Body of pancreas (tissue), 4 donors: Measurements from ENCODE around the gene NSUN6. TPM values are rescaled to one million over a fixed set of nuclear protein-coding genes. Genes with fewer than 3 reads are reported as not detected.
"Not testable (repeated sequence)": the region's sequence is repeated elsewhere in the genome, so short reads cannot be mapped to it uniquely, and the experiment has no call there.

Experiments
- ATAC-seq: fragments of 150-250 bp; one replicate; pipeline ENCODE4 v1.9.1; 2016
- DNase-seq, 4 donors: peaks; one replicate each; pipeline ENCODE4 v3.0.0-alpha.2; 2019
- H3K27ac ChIP-seq, 4 donors: fragments of 200-600 bp; sonication (generic); 1 replicate in 3 of 4; 2 replicates in 1 of 4; pipeline versions ENCODE4 v1.5.1 to v1.6.1; 2016 to 2019; ENCODE audit warnings: mild to moderate bottlenecking in 1 of 4, mixed read lengths in 1 of 4, moderate library complexity in 1 of 4
- H3K27me3 ChIP-seq, 2 donors: fragments of 200-600 bp; sonication (generic); one replicate each; pipeline ENCODE4 v1.6.0; 2016; ENCODE audit warnings: mild to moderate bottlenecking in 1 of 2
- H3K36me3 ChIP-seq, 2 donors: fragments of 200-600 bp; sonication (generic); replicated peaks in 1 of 2; 2 replicates each; pipeline ENCODE4 v1.5.1; 2016; ENCODE audit warnings: low read depth in 2 of 2; ENCODE audit not compliant: insufficient read depth in 1 of 2
- H3K4me1 ChIP-seq: fragments of 200-600 bp; sonication (generic); one replicate; pipeline ENCODE4 v1.6.0; 2016
- H3K4me3 ChIP-seq, 2 donors: fragments of 200-600 bp; sonication (generic); 1 replicate in 1 of 2; 2 replicates in 1 of 2; pipeline ENCODE4 v1.5.1; 2016 to 2019
- H3K9me3 ChIP-seq, 3 donors: fragments of 200-600 bp; sonication (generic); 1 replicate in 2 of 3; 2 replicates in 1 of 3; pipeline ENCODE4 v1.5.1; 2016
- CTCF ChIP-seq, 7 experiments: fragments of 450-650 bp in 4 of 7; fragments of 200-600 bp in 3 of 7; sonication (generic) in 3 of 7; IDR thresholded peaks; one replicate each; pipeline ENCODE4 v1.5.1; 2016 to 2019; ENCODE audit warnings: antibody characterized with exemption in 7 of 7
- POLR2A ChIP-seq, 3 donors: fragments of 450-650 bp; IDR thresholded peaks; one replicate each; pipeline ENCODE4 v1.6.1; 2016; ENCODE audit warnings: antibody characterized with exemption in 3 of 3, mild to moderate bottlenecking in 2 of 3
- WGBS, 2 donors: methylation state at CpG; one replicate each; pipeline ENCODE4 v1.1.5; 2017; 5-methylcytosine and 5-hydroxymethylcytosine counted together
- intact Hi-C: fragments of 100-400 bp; cut with DNase I; formaldehyde crosslinking; loops from one replicate; pipeline ENCODE4 v1.15.1; 2023
- total RNA-seq, 2 donors: library from RNA; depleted of rRNA; stranded (reverse); fragments of >200 nt; gene quantifications; one replicate each; pipeline ENCODE4 v1.1.0, GENCODE V29; 2016

NSUN6 gene
- total RNA-seq, 2 donors from 2014 or later = 19.5 to 21.4 TPM

- H3K9me3 ChIP-seq = no peaks in the 10 kb centered on the region
- no peak overlapping the region for H3K4me3 ChIP-seq
- H3K27me3 ChIP-seq = no peaks in the 10 kb centered on the region
- WGBS, 2 donors = 94 to 95% methylated on average over 2 of the region's 2 CpGs
- peaks cover 0 to 2% of the 10 kb centered on the region in 2 donors for H3K36me3 ChIP-seq
- no peak for ATAC-seq
- H3K27ac ChIP-seq = no peak overlapping the region
- no peak for TF ChIP-seq POLR2A (IDR thresholded peaks at IDR 0.05)
- no peak for TF ChIP-seq CTCF (IDR thresholded peaks at IDR 0.05)
- H3K4me1 ChIP-seq = peaks cover 5% of the 10 kb centered on the region
- DNase-seq = no peak
- intact Hi-C loops = no loop called here
Measured at GRCh38 chr10:18647151-18647550, 4.2 kb downstream of the NSUN6 start.

DNA sequence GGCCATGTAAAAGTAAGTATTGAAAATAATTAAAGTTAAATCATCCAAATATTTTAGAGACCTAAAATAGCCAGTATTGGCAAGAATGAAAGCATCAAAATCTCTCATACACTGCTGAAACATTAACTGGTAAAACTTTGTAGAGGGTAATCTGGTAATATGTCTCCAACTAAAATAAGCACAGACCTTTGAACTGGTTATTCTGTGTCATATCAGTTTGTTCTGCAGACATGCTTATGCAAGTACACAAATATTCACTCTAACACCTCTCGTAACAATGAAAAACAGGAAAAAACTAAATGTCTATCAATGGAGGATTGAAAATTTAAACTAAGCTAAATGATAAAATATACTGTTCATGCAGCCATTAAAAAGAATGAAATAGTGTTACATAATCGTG lies 11.7 kb downstream of the NSUN6 start:
- 33 to 36% methylated on average over 2 of the region's 2 CpGs for WGBS, 2 donors
- H3K4me1 ChIP-seq = peaks cover 49% of the 10 kb centered on the region
- H3K27me3 ChIP-seq, intact Hi-C loops, DNase-seq, H3K9me3 ChIP-seq, H3K4me3 ChIP-seq, H3K36me3 ChIP-seq: not testable (repeated sequence)
- H3K27ac ChIP-seq = peak overlapping the region in 3 of 4 donors; percentile 17 to 71 (median 58)
- ATAC-seq = peak; percentile 64

GRCh38 chr10:18637400-18637799 lies 14.0 kb downstream of the NSUN6 start:
- Histone ChIP-seq H3K4me1 (peaks cover 49% of the 10 kb centered on the region), H3K27ac (peak overlapping the region in 3 of 4 donors; percentile 63 to 71 (median 67))
- WGBS, 2 donors = 28 to 58% methylated on average over 1 of the region's 1 CpG
- H3K9me3 ChIP-seq, H3K36me3 ChIP-seq, DNase-seq, intact Hi-C loops, H3K4me3 ChIP-seq, H3K27me3 ChIP-seq: not testable (repeated sequence)
- ATAC-seq = peak; percentile 61

- intact Hi-C loops = no loop called here
- Histone ChIP-seq H3K27ac (peak overlapping the region in 2 of 4 donors; percentile 63 to 71), H3K27me3 (no peaks in the 10 kb centered on the region), H3K36me3 (no peaks in the 10 kb centered on the region), H3K9me3 (no peaks in the 10 kb centered on the region), H3K4me1 (peaks cover 49% of the 10 kb centered on the region), H3K4me3 (no peak overlapping the region)
- WGBS, 2 donors = 40 to 42% methylated on average over 4 of the region's 4 CpGs
- TF ChIP-seq CTCF (IDR thresholded peaks at IDR 0.05) (no peak), POLR2A (IDR thresholded peaks at IDR 0.05) (no peak)
- DNase-seq (peak; percentile 41 to 76 (median 49)), ATAC-seq (peak; percentile 45)
Measured at GRCh38 chr10:18635995-18636394, 15.4 kb downstream of the NSUN6 start.

GRCh38 chr10:18632500-18632899 lies 18.9 kb downstream of the NSUN6 start:
- H3K27ac ChIP-seq, DNase-seq, ATAC-seq, H3K27me3 ChIP-seq, H3K36me3 ChIP-seq, intact Hi-C loops, H3K9me3 ChIP-seq, H3K4me3 ChIP-seq: not testable (repeated sequence)
- WGBS, 2 donors = 94 to 100% methylated on average over 2 to 3 of the region's 3 CpGs
- H3K4me1 ChIP-seq = peaks cover 23% of the 10 kb centered on the region

DNA sequence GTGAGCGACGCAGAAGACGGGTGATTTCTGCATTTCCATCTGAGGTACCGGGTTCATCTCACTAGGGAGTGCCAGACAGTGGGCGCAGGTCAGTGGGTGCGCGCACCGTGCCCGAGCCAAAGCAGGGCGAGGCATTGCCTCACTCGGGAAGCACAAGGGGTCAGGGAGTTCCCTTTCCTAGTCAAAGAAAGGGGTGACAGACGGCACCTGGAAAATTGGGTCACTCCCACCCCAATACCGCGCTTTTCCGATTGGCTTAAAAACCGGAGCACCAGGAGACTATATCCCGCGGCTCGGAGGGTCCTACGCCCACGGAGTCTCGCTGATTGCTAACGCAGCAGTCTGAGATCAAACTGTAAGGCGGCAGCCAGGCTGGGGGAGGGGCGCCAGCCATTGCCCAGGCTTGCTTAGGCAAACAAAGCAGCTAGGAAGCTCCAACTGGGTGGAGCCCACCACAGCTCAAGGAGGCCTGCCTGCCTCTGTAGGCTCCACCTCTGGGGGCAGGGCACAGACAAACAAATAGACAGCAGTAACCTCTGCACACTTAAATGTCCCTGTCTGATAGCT lies 23.9 kb downstream of the NSUN6 start:
- H3K27me3 ChIP-seq, H3K4me1 ChIP-seq, intact Hi-C loops, H3K9me3 ChIP-seq, H3K36me3 ChIP-seq: not testable (repeated sequence)
- TF ChIP-seq CTCF (IDR thresholded peaks at IDR 0.05) (peak in 1 of 7 experiments; percentile 11), POLR2A (IDR thresholded peaks at IDR 0.05) (peak in 2 of 3 donors; percentile 53)
- peak; percentile 24 for ATAC-seq
- DNase-seq = peak; percentile 80 to 90 (median 86)
- H3K4me3 ChIP-seq = peak overlapping the region; percentile 2 to 20
- 3% methylated on average over 9 to 25 of the region's 25 CpGs for WGBS, 2 donors
- H3K27ac ChIP-seq = peak overlapping the region; percentile 33 to 66 (median 64)
